Measurements from ENCODE around the gene EML3.
A peak's percentile ranks its signal among the peaks of the same experiment; 100 is the strongest.

The EML3 gene

GRCh38 chr11:62648967-62649364 lies 36.4 kb upstream of the EML3 start:
- no peak for DNase-seq
- Histone ChIP-seq H3K4me3 (ENCODE audit: low read depth, low read length) (no peak overlapping the region), H3K9me3 (no peaks in the 10 kb centered on the region), H3K27me3 (no peaks in the 10 kb centered on the region), H3K4me1 (no peaks in the 10 kb centered on the region), H3K36me3 (peaks cover 12% of the 10 kb centered on the region)
- TF ChIP-seq CTCF (IDR thresholded peaks at IDR 0.05; ENCODE audit: low read depth, low read length): no peak

GRCh38 chr11:62648185-62648966 lies 35.8 kb upstream of the EML3 start:
- Histone ChIP-seq H3K4me1 (no peaks in the 10 kb centered on the region), H3K27me3 (no peaks in the 10 kb centered on the region), H3K4me3 (ENCODE audit: low read depth, low read length) (no peak overlapping the region), H3K36me3 (peaks cover 12% of the 10 kb centered on the region), H3K9me3 (no peaks in the 10 kb centered on the region)
- no peak for TF ChIP-seq CTCF (IDR thresholded peaks at IDR 0.05; ENCODE audit: low read depth, low read length)
- DNase-seq: no peak

- H3K27me3 ChIP-seq: no peaks in the 10 kb centered on the region
- no peak overlapping the region for H3K4me3 ChIP-seq (ENCODE audit: low read depth, low read length)
- peaks cover 12% of the 10 kb centered on the region for H3K36me3 ChIP-seq
- H3K9me3 ChIP-seq: no peaks in the 10 kb centered on the region
- no peaks in the 10 kb centered on the region for H3K4me1 ChIP-seq
- DNase-seq: no peak
- no peak for TF ChIP-seq CTCF (IDR thresholded peaks at IDR 0.05; ENCODE audit: low read depth, low read length)
Measured at GRCh38 chr11:62647609-62648005, 35.0 kb upstream of the EML3 start.

GRCh38 chr11:62646825-62647608 lies 34.4 kb upstream of the EML3 start:
- Histone ChIP-seq H3K36me3 (peaks cover 12% of the 10 kb centered on the region), H3K4me1 (no peaks in the 10 kb centered on the region), H3K9me3 (no peaks in the 10 kb centered on the region), H3K27me3 (no peaks in the 10 kb centered on the region), H3K4me3 (ENCODE audit: low read depth, low read length) (peak overlapping the region; percentile 1; the same call in 1 of the 2 replicates)
- DNase-seq: no peak
- TF ChIP-seq CTCF (IDR thresholded peaks at IDR 0.05; ENCODE audit: low read depth, low read length): no peak

GRCh38 chr11:62645946-62646824 lies 33.6 kb upstream of the EML3 start, which contains the start of gene GANAB:
TSS of gene GANAB (minus strand) at chr11:62646613. CDS start at chr11:62646599, 14 bp downstream.
- Histone ChIP-seq H3K9me3 (no peaks in the 10 kb centered on the region), H3K4me3 (ENCODE audit: low read depth, low read length) (peak within 1 kb of the TSS; percentile 87), H3K27me3 (no peaks in the 10 kb centered on the region), H3K4me1 (no peaks in the 10 kb centered on the region), H3K36me3 (peaks cover 12% of the 10 kb centered on the region)
- no peak for TF ChIP-seq CTCF (IDR thresholded peaks at IDR 0.05; ENCODE audit: low read depth, low read length)
- DNase-seq: peak; percentile 97

Measured in BE2C (cell line).